PC-9 (cell line): Measurements from ENCODE around the gene PLCL2. TPM values are rescaled to one million over a fixed set of nuclear protein-coding genes. Genes with fewer than 3 reads are reported as not detected.

Experiments
- BruUV-seq: library from RNA; stranded (reverse); fragments of 400-500 nt; replicated peaks from 2 replicates; lab custom pipeline; 2021; lab: Mats Ljungman, UMichigan
- CTCF ChIA-PET: fragments of 300-600 bp; sonication (Branson Sonifier 250); formaldehyde crosslinking; loops from one replicate; lab custom pipeline; 2022; ENCODE audit warnings: antibody characterized with exemption; lab: Charles Lee
- POLR2A ChIA-PET: fragments of 300-600 bp; sonication (Branson Sonifier 250); formaldehyde crosslinking; loops from one replicate; lab custom pipeline; 2022; ENCODE audit warnings: antibody characterized with exemption; ENCODE audit not compliant: unreplicated experiment; lab: Charles Lee
- DNase-seq, 2 experiments: peaks; one replicate each; pipeline versions ENCODE4 v3.0.0 to v3.0.0-alpha.2; 2015 to 2022; ENCODE audit warnings: mixed read lengths in 1 of 2
- H2AFZ ChIP-seq: fragments of 200-600 bp; sonication (generic); 2 replicates; pipeline ENCODE4 v1.8.1; 2017; ENCODE audit warnings: antibody characterized with exemption
- H3F3A ChIP-seq: fragments of 200-600 bp; sonication (generic); 2 replicates; pipeline ENCODE4 v1.8.1; 2017; ENCODE audit warnings: antibody characterized with exemption, mild to moderate bottlenecking, low read depth; ENCODE audit not compliant: insufficient read depth
- H3K27ac ChIP-seq: fragments of 200-600 bp; sonication (generic); 2 replicates; pipeline ENCODE4 v1.6.1; 2016; ENCODE audit warnings: mixed run types
- H3K27me3 ChIP-seq: fragments of 200-600 bp; sonication (generic); 2 replicates; pipeline ENCODE4 v1.6.1; 2016; ENCODE audit warnings: low read depth, mixed run types; ENCODE audit not compliant: insufficient read depth
- H3K36me3 ChIP-seq: fragments of 200-600 bp; sonication (generic); 2 replicates; pipeline ENCODE4 v1.6.1; 2016; ENCODE audit warnings: low read depth, mixed run types
- H3K4me1 ChIP-seq: fragments of 200-600 bp; sonication (generic); replicated peaks from 2 replicates; pipeline ENCODE4 v1.6.1; 2016; ENCODE audit warnings: mixed run types; ENCODE audit not compliant: insufficient read depth
- H3K4me2 ChIP-seq: fragments of 200-600 bp; sonication (generic); 2 replicates; pipeline ENCODE4 v1.6.1; 2017; ENCODE audit warnings: mixed run types
- H3K4me3 ChIP-seq: fragments of 200-600 bp; sonication (generic); 2 replicates; pipeline ENCODE4 v1.6.1; 2016; ENCODE audit warnings: mixed run types
- H3K79me2 ChIP-seq: fragments of 200-600 bp; sonication (generic); 2 replicates; pipeline ENCODE4 v1.6.1; 2017; ENCODE audit warnings: low read depth, mixed run types
- H3K9me2 ChIP-seq: fragments of 200-600 bp; sonication (generic); 2 replicates; pipeline ENCODE4 v1.8.1; 2017; ENCODE audit warnings: mild to moderate bottlenecking; ENCODE audit not compliant: insufficient read depth
- H3K9me3 ChIP-seq: fragments of 200-600 bp; sonication (generic); 2 replicates; pipeline ENCODE4 v1.8.1; 2016; ENCODE audit warnings: low read depth; ENCODE audit not compliant: insufficient read depth
- H4K20me1 ChIP-seq: fragments of 200-600 bp; sonication (generic); 2 replicates; pipeline ENCODE4 v1.8.1; 2017; ENCODE audit not compliant: insufficient read depth
- CTCF ChIP-seq: fragments of 200-600 bp; sonication (generic); conservative IDR thresholded peaks from 2 replicates; pipeline ENCODE4 v1.6.1; 2017; ENCODE audit warnings: mixed run types, antibody characterized with exemption, mild to moderate bottlenecking, moderate library complexity
- EZH2 ChIP-seq: fragments of 200-600 bp; sonication (generic); IDR thresholded peaks from 2 replicates; pipeline ENCODE4 v1.8.0; 2017; ENCODE audit warnings: antibody characterized with exemption, low read depth
- intact Hi-C: fragments of 100-400 bp; cut with micrococcal nuclease; formaldehyde crosslinking; loops from one replicate; pipeline ENCODE4 v1.10.0; 2022; ENCODE audit not compliant: unreplicated experiment
- total RNA-seq: library from RNA; stranded (reverse); gene quantifications from 2 replicates; pipeline ENCODE4 v1.2.3, GENCODE V29; 2021

Gene PLCL2
- total RNA-seq, 1 experiment from 2014 or later, result 4.6 TPM

DNA sequence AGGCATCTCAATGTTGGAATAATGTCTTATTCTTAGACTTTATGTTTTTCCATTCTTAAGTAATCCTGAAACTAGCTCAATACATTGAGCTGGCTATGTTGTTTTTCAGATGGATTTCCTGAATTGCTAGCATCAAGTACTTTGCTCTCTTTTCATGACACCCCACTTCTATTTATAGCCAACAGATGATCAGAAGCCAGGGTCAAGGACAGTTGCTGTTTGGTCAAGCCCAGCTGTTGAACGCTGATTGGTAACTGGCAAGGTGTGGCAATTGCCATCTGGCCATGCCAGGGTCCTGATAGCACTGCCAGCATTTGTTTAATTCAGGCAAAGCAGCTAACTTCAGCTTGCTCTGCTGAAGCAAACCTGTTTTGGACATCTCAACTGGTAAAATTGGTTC, 46.2 kb upstream of the PLCL2 start:
- Histone ChIP-seq H3K4me1 (no peaks in the 10 kb centered on the region), H3K9me3 (no peaks in the 10 kb centered on the region), H3K27me3 (no peaks in the 10 kb centered on the region), H3K4me3 (no peak overlapping the region), H2AFZ (no peak overlapping the region), H3F3A (no peaks in the 10 kb centered on the region), H3K27ac (no peak overlapping the region), H3K36me3 (no peaks in the 10 kb centered on the region), H3K4me2 (no peak overlapping the region), H4K20me1 (no peaks in the 10 kb centered on the region), H3K79me2 (no peaks in the 10 kb centered on the region), H3K9me2 (no peaks in the 10 kb centered on the region)
- TF ChIP-seq EZH2, result no peak
- ChIA-PET CTCF (interaction anchor here (0.5 kb wide), 1 partner anchor 9 kb away, joined by 7 read pairs; no protein-coding TSS in a partner anchor), POLR2A (no interaction called here)
- no peak for DNase-seq
- intact Hi-C loops, result no loop called here
- BruUV-seq, result no TSS peak

DNA sequence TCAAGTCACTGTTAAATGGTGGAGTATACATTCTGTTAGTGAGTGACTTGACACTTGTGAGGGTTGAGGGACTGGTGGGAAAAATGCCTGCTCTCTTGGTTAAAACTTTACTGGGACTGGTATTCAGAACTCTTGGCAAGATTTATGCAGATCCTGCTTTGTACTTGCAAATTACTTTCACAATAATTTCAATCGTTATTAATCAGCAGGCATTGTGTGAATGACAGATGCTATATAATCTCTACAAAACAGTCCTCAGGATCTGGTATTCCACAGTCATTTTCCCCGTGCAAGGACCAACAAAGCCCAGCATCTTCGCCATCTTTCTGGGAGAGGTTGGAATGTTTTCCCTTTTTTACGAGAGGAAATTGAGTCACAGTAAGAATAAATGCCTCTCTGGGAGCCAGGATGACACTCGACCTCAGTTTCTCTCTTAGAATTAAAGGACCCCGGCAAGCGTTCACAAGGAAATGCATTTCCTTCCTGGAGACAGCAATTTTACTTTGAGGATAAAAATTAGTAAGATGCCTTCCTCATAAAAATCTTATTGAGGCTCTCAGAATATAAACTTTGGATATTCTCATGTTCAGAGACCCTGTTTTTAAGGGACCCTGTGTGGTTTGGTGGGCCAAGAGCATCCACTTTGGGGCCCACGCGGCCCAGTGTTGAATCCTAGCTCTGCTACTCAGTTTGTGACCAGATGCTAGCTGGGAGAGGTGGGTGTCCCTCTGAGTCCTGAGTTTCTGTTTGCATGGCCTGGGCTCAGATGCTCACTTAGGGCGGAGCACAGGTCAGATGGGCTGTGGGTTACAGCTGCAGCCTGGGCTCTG, 45.3 kb upstream of the PLCL2 start:
- no peaks in the 10 kb centered on the region for H3K9me3 ChIP-seq
- TF ChIP-seq CTCF (no peak), EZH2 (no peak)
- no peaks in the 10 kb centered on the region for H4K20me1 ChIP-seq
- no peaks in the 10 kb centered on the region for H3F3A ChIP-seq
- no peak overlapping the region for H3K4me3 ChIP-seq
- 0 out of 2 replicates have a peak overlapping the region, but pooled peaks have one; percentile 31 for H2AFZ ChIP-seq
- DNase-seq, result no peak
- H3K36me3 ChIP-seq, result no peaks in the 10 kb centered on the region
- BruUV-seq, result no TSS peak
- no peak overlapping the region for H3K27ac ChIP-seq
- H3K9me2 ChIP-seq, result no peaks in the 10 kb centered on the region
- no peaks in the 10 kb centered on the region for H3K4me1 ChIP-seq
- intact Hi-C loops, result no loop called here
- H3K27me3 ChIP-seq, result no peaks in the 10 kb centered on the region
- H3K79me2 ChIP-seq, result no peaks in the 10 kb centered on the region
- CTCF ChIA-PET, result no interaction called here
- POLR2A ChIA-PET, result no interaction called here
- no peak overlapping the region for H3K4me2 ChIP-seq

GRCh38 chr3:16840101-16840424, 44.7 kb upstream of the PLCL2 start:
- Histone ChIP-seq H3K27ac (no peak overlapping the region), H3K4me3 (no peak overlapping the region), H4K20me1 (no peaks in the 10 kb centered on the region), H3K36me3 (no peaks in the 10 kb centered on the region), H3K9me2 (no peaks in the 10 kb centered on the region), H3K79me2 (no peaks in the 10 kb centered on the region), H3K9me3 (no peaks in the 10 kb centered on the region), H3F3A (no peaks in the 10 kb centered on the region), H3K4me1 (no peaks in the 10 kb centered on the region), H3K27me3 (no peaks in the 10 kb centered on the region), H3K4me2 (no peak overlapping the region), H2AFZ (no peak overlapping the region)
- no TSS peak for BruUV-seq
- intact Hi-C loops, result no loop called here
- TF ChIP-seq CTCF (no peak), EZH2 (no peak)
- ChIA-PET POLR2A (no interaction called here), CTCF (no interaction called here)
- no peak for DNase-seq
